Osteoblast (primary cell): ENCODE results near the gene KDM6B. TPM values are rescaled to one million over a fixed set of nuclear protein-coding genes. Genes with fewer than 3 reads are reported as not detected.

Experiments used
- DNase-seq: peaks from one replicate; pipeline ENCODE4 v3.0.0; 2011; ENCODE audit warnings: low spot score, mixed read lengths; ENCODE audit not compliant: insufficient read length; ENCODE audit errors: missing footprints
- H2AFZ ChIP-seq: 2 replicates; pipeline ENCODE4 v1.6.0; 2011; ENCODE audit warnings: mild to moderate bottlenecking, low read length
- H3K27ac ChIP-seq: 2 replicates; pipeline ENCODE4 v1.5.1; 2011; ENCODE audit warnings: mild to moderate bottlenecking, low read depth, low read length, moderate library complexity
- H3K27me3 ChIP-seq: 2 replicates; pipeline ENCODE4 v1.6.0; 2012; ENCODE audit warnings: mild to moderate bottlenecking, control low read depth, inconsistent platforms, low read length, moderate library complexity; ENCODE audit not compliant: insufficient read depth
- H3K36me3 ChIP-seq: 2 replicates; pipeline ENCODE4 v1.5.1; 2011; ENCODE audit warnings: mild to moderate bottlenecking, low read length, control low read depth, moderate library complexity; ENCODE audit not compliant: insufficient read depth
- H3K4me1 ChIP-seq: 2 replicates; pipeline ENCODE4 v1.5.1; 2011; ENCODE audit warnings: mild to moderate bottlenecking, low read length, control low read depth, moderate library complexity; ENCODE audit not compliant: insufficient read depth
- H3K4me2 ChIP-seq: 2 replicates; pipeline ENCODE4 v1.6.0; 2011; ENCODE audit warnings: mild to moderate bottlenecking, low read length; ENCODE audit not compliant: insufficient read depth
- H3K4me3 ChIP-seq: fragments of 200-600 bp; sonication (generic); 3 replicates; pipeline ENCODE4 v1.5.1; 2012; ENCODE audit warnings: mild to moderate bottlenecking, low read length, inconsistent platforms; ENCODE audit not compliant: insufficient read depth
- H3K79me2 ChIP-seq: 2 replicates; pipeline ENCODE4 v1.6.0; 2012; ENCODE audit warnings: mild to moderate bottlenecking, low read length, control low read depth, inconsistent platforms; ENCODE audit not compliant: insufficient read depth
- H3K9me3 ChIP-seq: 2 replicates; pipeline ENCODE4 v1.5.1; 2011; ENCODE audit warnings: low read depth, low read length, control low read depth
- H4K20me1 ChIP-seq: 2 replicates; pipeline ENCODE4 v1.6.0; 2012; ENCODE audit warnings: mild to moderate bottlenecking, low read length, control low read depth; ENCODE audit not compliant: insufficient read depth
- CTCF ChIP-seq: IDR thresholded peaks from 2 replicates; pipeline ENCODE4 v1.5.1; 2011; ENCODE audit warnings: mild to moderate bottlenecking, low read depth, low read length, moderate library complexity; ENCODE audit errors: extremely low read depth
- total RNA-seq: library from RNA; depleted of rRNA; stranded (reverse); fragments of >200 nt; gene quantifications from 2 replicates; pipeline ENCODE4 v1.2.3, GENCODE V29; 2012

KDM6B gene
- total RNA-seq: 5.6 and 12.3 TPM in 2 replicates

DNA sequence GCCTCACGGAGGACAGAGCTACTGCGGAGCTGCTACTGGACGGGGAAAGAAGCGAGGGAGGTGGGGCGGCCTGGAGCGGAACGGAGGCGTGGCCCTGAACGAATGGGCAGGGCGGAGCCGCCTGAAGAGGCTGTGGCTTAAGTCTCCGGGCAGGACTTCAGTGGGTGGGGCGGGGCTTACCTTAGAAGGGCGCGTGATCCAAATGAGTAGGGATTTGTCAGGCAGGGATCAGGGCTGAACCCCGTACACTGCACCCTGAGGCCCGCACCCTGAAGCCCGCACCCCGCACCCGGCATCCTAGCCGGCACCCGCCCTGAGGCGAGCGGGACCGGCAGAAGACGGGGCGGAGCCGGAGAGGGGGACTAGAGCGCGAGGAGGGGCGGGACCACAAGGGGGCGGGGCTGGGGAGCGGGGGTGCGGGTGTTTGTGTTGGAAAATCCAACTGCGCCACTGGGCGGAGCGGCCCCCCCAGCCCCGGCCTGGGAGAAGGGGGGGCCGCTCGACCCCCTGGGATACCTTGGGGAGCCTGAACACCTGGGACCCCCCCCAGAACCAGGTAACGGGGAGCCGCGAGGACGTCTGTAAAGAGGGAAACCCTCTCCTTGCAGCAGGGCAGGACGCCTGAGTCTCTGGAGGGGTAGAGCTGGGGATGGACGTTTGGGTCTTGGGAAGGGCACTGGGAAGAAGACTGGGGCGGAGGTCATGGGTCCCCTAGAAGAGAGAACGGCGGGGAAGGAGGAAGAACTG, at the start of gene KDM6B:
Gene KDM6B, plus strand, starts transcription at position 423 of the 747 bp plus-strand sequence. CDS start 11,338 bp downstream, outside the sequence.
- Histone ChIP-seq H3K79me2 (peaks cover 6% of the 10 kb centered on the region), H3K4me3 (peak within 1 kb of the TSS; percentile 75), H3K36me3 (no peaks in the 10 kb centered on the region), H3K9me3 (no peaks in the 10 kb centered on the region), H3K27me3 (peaks cover 15% of the 10 kb centered on the region), H3K4me2 (peak within 1 kb of the TSS; percentile 86), H4K20me1 (peaks cover 6% of the 10 kb centered on the region), H3K4me1 (peaks cover 32% of the 10 kb centered on the region), H3K27ac (peak within 1 kb of the TSS; percentile 89), H2AFZ (peak within 1 kb of the TSS; percentile 86)
- DNase-seq: peak; percentile 98
- TF ChIP-seq CTCF: no peak

DNA sequence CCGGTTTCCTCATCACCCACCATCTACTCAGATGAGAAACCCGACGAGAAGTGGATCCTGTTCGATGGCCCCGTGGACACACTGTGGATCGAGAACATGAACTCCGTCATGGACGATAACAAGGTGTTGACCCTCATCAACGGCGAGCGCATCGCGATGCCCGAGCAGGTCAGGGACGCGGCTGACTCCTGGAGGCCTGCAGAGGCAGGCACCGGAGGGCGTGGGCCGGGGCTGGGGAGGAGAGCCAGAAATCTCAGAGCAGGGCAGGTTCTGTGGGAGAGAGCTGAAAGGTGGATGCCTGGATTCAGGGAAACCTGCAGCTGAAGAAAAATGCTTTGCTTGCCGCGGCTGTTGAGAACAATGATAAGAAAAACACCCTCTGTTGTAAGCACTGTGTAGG, 47.2 kb upstream of the KDM6B start:
- H3K4me3 ChIP-seq: no peak overlapping the region
- no peak for TF ChIP-seq CTCF

DNA sequence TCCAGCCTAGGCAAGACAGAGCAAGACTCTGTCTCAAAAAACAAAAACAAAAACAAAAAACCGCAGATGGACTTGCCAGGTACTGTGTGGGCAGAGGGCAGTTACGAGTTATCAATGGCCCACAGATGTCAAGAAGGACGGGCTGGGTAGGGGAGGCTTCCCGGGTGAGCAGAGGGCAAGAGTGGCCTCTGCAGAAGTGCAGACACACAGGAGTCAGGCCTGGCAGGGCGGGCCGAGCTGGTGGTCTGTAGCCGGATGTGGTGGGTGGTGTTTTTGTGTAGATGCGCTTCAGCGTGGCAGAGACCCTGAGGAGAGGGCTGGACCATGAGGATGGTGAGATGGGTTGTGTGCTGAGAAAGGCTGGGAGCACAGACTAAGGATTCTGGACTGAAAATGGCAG, 44.9 kb upstream of the KDM6B start:
- no peak for TF ChIP-seq CTCF
- Histone ChIP-seq H3K79me2 (no peaks in the 10 kb centered on the region), H3K4me1 (no peaks in the 10 kb centered on the region), H4K20me1 (no peaks in the 10 kb centered on the region), H3K27me3 (peaks cover 6% of the 10 kb centered on the region), H2AFZ (no peak overlapping the region), H3K9me3 (no peaks in the 10 kb centered on the region), H3K4me2 (no peak overlapping the region), H3K36me3 (no peaks in the 10 kb centered on the region), H3K27ac (no peak overlapping the region), H3K4me3 (no peak overlapping the region)
- DNase-seq: no peak

More for the DNA sequence above, 47.2 kb upstream of the KDM6B start:
- Histone ChIP-seq H3K9me3 (no peaks in the 10 kb centered on the region), H4K20me1 (no peaks in the 10 kb centered on the region), H3K36me3 (no peaks in the 10 kb centered on the region), H3K4me2 (no peak overlapping the region), H3K27me3 (peaks cover 17% of the 10 kb centered on the region), H3K4me1 (no peaks in the 10 kb centered on the region), H3K27ac (no peak overlapping the region), H3K79me2 (no peaks in the 10 kb centered on the region), H2AFZ (no peak overlapping the region)
- DNase-seq: no peak

- Histone ChIP-seq H2AFZ (no peak overlapping the region), H3K4me3 (no peak overlapping the region), H3K27me3 (peaks cover 4% of the 10 kb centered on the region), H3K36me3 (no peaks in the 10 kb centered on the region), H3K4me2 (no peak overlapping the region), H3K4me1 (no peaks in the 10 kb centered on the region), H3K27ac (no peak overlapping the region), H3K79me2 (no peaks in the 10 kb centered on the region), H3K9me3 (no peaks in the 10 kb centered on the region), H4K20me1 (no peaks in the 10 kb centered on the region)
- no peak for TF ChIP-seq CTCF
- DNase-seq: no peak
Observed at GRCh38 chr17:7790150-7790549, 43.9 kb upstream of the KDM6B start.
